Measurements from ENCODE around the gene DLL4.

The DLL4 gene

DNA sequence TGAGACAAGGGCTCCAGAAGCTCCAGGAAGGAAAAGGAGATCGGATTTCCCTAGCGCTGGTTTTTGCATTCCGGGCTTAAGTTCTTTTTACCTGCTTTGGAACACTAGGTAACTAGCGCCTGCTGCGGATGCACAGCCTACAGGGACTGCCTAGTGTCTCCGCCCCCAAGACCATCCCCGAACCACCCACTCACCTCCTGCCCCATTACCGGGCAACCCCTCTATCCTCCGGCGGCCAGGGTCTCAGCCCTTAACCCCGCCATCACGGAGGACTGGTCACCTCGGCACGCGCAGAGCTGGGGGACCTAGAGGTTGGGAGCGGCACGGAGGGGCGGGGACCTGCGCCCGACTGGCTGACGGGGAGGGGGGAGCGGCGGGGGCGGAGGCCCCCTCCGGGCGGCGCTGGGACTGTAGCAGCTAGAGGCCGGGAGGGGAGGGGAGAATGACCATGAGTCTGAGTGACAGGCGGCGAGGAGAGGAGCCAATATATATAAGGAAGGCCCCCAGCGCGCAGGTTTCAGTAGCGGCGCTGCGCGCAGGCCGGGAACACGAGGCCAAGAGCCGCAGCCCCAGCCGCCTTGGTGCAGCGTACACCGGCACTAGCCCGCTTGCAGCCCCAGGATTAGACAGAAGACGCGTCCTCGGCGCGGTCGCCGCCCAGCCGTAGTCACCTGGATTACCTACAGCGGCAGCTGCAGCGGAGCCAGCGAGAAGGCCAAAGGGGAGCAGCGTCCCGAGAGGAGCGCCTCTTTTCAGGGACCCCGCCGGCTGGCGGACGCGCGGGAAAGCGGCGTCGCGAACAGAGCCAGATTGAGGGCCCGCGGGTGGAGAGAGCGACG is at the start of gene DLL4:
TSS of gene DLL4 (plus strand) at position 520 of the 839 bp plus-strand sequence. CDS start 329 bp downstream, outside the sequence.
- peak; percentile 68 for DNase-seq (ENCODE audit: low spot score)

DNA sequence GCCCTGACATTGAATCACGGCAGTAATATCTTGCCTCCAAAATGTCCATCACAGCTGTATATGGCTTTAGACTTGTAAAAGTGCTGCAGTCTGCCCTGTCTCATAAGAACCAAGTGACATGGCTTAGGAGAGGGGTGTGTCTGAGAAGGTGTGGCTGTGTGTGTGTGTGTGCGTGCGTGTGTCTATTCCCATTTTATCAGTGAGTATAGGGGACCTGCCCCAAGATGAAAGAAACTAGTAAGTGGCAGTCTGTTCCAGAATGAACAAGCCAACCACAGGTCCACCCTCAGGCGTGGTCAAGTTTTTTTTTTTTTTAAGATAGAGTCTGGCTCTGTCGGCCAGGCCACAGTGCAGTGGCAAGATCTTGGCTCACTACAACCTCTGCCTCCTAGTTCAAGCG is 49.5 kb upstream of the DLL4 start:
- no peak for DNase-seq (ENCODE audit: low spot score)

DNA sequence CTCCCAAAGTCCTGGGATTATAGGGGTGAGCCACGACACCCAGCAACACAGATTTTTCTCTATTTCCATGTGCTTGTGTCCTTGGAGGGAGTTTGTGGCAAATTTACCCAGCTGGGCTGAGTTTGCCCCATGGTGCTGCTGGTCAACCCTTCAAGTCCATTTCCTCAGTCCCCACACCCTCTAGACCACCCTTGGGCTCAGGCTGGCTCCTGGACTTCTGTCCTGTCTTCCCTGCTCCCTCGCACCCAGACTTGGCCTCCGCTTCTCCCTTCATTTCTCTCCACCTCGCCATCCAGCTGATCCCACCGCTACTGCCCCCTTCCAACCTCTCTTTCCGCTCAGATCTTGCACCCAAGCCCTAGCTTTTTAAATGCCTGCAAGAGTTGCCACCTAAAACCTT is 47.8 kb upstream of the DLL4 start:
- DNase-seq (ENCODE audit: low spot score): no peak

DNA sequence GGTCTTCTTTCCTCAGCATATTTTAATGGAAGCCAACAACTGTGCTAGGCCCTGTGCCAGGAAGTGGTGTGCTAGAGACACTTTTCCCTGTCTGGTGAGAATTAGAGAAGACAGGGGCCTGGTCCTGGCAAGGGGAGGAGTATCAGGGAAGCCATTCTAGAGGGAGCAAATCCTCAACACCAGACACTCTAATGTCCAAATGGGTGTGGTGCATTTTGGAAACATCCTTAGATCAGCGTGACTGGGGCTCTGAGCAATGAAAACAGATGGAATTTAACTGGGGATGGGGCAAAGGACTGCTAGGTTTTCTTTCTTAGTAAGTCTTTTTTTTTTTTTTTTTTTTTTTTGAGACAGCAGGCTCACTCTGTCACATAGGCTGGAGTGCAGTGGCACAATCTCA is 42.6 kb upstream of the DLL4 start:
- DNase-seq (ENCODE audit: low spot score): no peak

DNA sequence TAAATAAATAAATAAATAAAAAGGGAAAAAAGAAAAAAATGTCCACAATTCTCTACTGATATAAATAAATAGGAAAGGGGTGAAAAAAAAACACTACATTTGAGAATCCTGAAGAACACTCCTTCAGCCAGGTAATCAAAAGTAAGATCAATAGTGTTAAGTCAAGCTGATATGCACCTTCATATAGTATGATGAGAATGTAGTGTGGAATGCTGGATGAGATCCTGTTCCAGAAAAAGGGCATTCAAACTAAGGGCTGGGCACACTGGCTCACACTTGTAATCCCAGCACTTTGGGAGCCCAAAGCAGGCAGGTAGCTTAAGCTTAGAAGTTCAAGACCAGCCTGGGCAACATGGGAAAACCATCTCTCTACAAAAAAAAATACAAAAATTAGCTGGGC is 40.0 kb upstream of the DLL4 start:
- no peak for DNase-seq (ENCODE audit: low spot score)

DNA sequence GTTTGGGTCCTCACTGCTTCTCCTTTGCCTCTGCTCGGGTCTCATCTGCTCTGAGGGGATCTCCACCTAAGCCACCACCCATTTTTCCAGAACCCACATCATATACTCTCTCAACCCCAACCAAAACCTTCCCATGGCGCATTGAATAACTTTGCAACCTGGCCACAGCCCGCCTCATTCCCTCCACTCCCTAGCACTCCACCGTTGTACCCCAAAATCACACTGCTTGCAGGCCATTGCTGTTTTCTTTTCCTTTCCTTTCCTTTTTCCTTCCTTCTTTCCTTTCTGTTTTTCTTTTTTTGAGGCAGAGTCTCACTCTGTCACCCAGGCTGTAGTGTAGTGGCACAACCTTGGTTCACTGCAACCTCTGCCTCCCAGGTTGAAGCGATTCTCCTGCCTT is 38.0 kb upstream of the DLL4 start:
- no peak for DNase-seq (ENCODE audit: low spot score)

DNA sequence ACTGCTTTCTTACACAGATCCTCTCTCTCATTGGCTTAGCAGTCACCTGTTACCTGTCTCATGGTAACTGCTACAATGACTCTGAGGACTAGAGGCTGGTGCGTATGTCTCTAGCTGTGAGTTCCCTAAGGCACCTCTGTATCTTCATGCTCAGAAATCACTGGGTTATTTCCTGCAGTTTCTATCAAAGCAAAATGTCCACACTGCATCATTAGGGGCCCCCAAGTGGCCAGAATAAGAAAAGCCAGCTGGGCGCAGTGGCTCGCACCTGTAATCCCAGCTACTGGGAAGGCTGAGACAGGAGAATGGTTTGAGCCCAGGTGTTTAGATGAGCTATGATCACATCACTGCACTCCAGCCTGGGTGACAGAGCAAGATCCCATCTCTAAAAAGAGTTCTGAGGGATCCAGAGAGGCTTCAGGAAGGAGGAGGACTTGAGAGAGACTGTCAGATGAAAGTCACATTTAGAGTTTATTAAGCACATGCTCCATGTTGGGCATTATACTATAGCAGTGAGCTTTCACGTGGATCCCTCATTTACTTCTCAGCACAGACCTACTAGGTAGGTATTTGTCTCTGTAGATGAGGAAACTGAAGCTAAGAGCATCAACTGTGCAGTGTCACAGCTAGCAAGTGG is 37.2 kb upstream of the DLL4 start:
- DNase-seq (ENCODE audit: low spot score): peak; percentile 80

DNA sequence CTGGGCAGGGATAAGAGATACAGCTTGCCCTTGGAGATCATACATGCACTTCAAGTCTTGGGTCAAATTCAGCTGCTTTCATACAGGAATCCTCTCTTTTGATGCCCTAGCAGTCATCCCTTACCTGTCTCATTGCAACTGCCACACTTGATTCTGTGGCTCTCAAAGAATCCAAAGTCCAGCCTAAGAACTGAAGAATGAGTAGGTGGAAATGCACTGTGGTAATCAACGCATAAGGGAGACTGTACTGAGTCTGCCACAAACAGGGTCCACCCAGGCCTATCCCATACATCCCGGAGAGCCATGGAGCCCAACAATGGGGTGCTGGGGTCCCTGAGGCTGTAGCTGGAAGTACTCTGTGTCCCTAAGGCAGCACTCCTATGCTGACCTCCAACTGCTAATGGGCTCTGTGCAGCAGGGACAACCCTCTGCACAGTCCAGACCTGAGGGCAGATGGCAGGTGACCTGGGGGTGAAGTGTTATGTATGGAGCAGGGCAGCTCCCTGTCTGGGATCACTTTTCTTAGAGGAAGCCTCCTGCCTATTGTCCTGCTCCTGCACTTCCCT is 36.6 kb upstream of the DLL4 start:
- DNase-seq (ENCODE audit: low spot score): no peak

DNA sequence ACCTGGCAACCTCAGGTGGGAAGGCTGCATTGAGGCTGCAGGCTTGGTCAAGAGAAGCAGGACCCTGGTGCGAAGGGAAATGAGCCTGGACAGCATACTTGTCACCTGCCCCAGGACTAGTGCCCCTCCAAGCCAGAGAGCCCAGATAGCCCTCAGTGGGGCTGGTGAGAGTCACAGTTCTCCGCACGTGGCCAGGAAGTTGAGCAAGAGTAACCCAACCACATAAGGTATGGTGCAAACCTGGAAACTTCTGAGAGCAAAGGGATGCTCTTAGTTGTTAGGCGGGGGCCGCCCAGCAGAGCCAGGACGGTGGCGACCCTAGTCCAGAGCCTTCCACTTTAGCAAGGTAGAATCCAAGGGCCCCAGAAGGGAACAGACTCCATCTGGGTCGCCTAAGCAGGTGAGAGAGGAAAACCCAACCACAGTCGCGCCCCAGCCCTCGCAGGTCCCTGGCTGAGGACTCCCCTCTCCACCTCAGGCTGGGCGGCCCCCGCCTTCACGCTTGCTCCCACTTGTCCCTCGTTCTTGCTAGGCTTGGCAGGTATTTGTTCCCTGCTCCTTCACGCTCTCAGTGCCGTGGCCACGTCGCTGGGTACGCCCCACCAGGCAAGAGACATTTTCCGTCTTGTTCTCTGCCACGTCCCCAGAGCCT is 36.0 kb upstream of the DLL4 start:
- no peak for DNase-seq (ENCODE audit: low spot score)

DNA sequence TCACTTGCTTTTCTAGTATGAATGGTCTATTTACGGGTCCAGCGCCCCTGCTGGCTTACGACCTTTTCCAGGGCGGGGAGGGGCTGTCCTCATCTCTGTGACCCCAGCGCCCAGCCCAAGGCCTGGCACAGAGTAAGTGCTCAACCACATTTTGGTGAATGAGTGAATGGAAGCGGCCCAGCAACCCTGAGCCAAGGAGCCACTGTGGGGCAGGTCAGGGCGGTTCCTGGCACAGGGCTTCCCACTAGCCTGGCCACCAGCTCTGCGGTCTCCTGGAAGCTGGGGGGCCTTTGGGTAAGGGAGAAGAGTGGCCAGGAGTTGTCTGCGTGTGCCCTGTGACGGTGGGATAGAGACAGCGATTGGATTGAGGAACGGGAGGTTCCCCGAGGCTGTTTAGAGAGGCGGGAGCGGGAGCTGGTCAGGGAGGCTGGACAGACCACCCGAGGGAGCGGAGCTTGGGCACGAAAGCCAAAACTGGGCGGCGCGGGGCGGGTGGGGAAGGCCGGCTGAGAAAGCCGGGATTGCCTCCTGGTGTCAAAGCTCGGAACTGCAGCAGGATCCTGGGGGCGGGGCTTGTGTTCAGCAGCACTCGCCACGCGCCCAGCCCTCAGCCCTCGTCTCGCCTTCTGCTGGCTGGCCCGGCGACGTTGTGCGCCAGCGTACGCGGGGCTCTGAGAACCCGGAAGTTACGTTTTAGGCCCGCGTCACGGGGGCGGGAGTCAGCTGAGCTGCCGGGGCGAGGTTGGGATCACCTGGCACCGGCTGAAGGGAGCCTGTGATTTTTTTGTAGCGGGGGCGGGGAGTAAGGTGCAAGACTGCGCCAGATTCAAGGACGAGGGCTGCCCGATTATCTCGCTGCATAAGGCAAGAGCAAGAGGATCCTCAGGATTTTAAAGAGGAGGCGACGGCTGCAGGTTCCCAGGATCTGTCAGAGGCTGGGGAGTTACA is 35.1 kb upstream of the DLL4 start, which contains the start of gene VPS18:
TSS of gene VPS18 (plus strand) at position 718 of the 948 bp plus-strand sequence. CDS start 319 bp downstream, outside the sequence.
- peak; percentile 98 for DNase-seq (ENCODE audit: low spot score)

DNA sequence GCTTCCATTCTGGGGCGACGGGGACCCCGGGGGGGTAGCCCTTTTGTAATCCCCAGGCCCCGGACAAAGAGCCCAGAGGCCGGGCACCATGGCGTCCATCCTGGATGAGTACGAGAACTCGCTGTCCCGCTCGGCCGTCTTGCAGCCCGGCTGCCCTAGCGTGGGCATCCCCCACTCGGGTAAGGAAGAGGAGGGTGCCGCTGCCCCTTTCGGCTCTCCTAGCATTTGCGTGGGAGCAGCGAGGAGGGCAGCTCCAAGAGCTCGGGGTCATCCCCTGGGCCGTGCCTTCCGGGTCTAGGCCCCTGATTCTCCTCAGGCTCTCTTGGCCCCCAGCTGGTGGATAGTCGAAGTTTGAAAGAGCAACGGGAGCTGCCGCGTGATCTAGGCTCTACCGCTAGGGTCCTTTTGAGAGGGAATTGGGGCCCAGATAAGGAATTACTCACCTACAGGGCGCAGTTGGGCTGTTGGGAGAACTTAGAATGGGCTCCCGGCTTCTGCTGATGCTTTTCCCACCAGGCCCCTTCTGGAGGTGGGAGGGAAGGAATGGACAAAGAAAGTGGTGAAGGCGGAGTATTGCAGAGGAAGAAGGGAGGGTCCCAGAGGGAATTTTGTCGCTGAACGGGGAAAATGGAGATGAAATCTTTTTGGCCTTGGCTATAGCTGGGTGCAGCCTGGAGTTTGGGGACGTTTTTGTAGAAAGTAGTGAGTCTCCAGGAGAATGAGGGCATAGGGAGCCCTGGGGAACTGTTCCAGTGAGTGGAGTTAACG is 34.3 kb upstream of the DLL4 start:
- DNase-seq (ENCODE audit: low spot score): peak; percentile 50

DNA sequence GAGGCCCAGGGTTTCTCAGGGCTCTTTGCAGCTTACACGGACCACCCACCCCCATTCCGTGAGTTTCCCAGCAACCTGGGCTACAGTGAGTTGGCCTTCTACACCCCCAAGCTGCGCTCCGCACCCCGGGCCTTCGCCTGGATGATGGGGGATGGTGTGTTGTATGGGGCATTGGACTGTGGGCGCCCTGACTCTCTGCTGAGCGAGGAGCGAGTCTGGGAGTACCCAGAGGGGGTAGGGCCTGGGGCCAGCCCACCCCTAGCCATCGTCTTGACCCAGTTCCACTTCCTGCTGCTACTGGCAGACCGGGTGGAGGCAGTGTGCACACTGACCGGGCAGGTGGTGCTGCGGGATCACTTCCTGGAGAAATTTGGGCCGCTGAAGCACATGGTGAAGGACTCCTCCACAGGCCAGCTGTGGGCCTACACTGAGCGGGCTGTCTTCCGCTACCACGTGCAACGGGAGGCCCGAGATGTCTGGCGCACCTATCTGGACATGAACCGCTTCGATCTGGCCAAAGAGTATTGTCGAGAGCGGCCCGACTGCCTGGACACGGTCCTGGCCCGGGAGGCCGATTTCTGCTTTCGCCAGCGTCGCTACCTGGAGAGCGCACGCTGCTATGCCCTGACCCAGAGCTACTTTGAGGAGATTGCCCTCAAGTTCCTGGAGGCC is 29.5 kb upstream of the DLL4 start:
- DNase-seq (ENCODE audit: low spot score): no peak

DNA sequence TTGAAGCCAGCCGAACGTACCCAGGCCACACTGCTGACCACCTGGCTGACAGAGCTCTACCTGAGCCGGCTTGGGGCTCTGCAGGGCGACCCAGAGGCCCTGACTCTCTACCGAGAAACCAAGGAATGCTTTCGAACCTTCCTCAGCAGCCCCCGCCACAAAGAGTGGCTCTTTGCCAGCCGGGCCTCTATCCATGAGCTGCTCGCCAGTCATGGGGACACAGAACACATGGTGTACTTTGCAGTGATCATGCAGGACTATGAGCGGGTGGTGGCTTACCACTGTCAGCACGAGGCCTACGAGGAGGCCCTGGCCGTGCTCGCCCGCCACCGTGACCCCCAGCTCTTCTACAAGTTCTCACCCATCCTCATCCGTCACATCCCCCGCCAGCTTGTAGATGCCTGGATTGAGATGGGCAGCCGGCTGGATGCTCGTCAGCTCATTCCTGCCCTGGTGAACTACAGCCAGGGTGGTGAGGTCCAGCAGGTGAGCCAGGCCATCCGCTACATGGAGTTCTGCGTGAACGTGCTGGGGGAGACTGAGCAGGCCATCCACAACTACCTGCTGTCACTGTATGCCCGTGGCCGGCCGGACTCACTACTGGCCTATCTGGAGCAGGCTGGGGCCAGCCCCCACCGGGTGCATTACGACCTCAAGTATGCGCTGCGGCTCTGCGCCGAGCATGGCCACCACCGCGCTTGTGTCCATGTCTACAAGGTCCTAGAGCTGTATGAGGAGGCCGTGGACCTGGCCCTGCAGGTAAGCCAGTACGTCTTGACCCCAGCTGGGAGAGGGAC is 28.7 kb upstream of the DLL4 start:
- DNase-seq (ENCODE audit: low spot score): peak; percentile 79

DNA sequence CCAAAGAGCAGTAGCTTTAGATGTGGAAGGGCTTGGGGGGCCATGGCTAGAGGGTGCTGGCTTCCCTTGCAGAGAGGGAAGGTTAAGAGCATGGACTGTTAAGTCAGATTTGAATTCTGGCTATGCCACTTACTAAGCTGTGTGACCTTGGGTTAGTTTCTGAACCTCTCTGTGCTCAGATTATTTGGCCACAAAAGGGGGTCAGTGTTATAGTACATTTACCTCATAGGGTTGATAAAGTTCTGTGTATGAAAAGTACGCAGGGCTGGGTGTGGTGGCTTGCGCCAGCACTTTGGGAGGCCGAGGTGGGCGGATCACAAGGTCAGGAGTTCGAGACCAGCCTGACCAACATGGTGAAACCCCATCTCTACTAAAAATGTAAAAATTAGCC is 28.1 kb upstream of the DLL4 start:
- DNase-seq (ENCODE audit: low spot score): no peak

DNA sequence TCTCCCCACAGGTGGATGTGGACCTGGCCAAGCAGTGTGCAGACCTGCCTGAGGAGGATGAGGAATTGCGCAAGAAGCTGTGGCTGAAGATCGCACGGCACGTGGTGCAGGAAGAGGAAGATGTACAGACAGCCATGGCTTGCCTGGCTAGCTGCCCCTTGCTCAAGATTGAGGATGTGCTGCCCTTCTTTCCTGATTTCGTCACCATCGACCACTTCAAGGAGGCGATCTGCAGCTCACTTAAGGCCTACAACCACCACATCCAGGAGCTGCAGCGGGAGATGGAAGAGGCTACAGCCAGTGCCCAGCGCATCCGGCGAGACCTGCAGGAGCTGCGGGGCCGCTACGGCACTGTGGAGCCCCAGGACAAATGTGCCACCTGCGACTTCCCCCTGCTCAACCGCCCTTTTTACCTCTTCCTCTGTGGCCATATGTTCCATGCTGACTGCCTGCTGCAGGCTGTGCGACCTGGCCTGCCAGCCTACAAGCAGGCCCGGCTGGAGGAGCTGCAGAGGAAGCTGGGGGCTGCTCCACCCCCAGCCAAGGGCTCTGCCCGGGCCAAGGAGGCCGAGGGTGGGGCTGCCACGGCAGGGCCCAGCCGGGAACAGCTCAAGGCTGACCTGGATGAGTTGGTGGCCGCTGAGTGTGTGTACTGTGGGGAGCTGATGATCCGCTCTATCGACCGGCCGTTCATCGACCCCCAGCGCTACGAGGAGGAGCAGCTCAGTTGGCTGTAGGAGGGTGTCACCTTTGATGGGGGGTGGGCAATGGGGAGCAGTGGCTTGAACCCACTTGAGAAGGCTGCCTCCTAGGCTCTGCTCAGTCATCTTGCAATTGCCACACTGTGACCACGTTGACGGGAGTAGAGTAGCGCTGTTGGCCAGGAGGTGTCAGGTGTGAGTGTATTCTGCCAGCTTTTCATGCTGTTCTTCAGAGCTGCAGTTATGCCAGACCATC is 26.3 kb upstream of the DLL4 start:
- peak; percentile 76 for DNase-seq (ENCODE audit: low spot score)

DNA sequence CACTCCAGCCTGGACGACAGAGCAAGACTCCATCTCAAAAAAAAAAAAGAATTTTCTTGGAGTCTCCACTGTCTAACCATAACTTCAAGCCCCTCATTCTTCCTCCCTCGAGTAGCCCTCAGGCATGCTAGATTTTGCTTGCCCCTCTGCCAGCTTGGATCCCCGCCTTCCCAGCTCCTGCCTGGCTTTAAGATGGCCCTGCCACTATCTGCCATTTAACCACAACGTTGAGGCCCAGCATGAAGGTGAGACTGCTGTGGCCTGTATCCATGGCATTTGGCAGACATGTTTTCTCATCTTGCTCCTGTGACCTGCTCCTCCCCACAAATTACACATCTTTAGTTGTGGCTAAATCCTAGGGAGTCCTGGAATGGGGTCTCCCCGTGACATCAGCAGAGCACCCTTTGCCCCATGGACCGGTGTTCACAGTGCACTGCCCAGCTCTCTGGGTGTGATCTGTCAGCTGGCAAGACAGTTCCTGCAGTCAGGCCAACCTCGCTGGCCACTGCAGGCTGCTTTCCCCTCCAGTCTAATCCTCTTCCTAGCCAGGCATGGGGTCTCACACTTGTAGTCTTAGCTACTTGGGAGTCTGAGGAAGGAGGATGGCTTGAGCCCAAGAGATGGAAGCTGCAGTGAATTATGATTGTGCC is 24.5 kb upstream of the DLL4 start:
- no peak for DNase-seq (ENCODE audit: low spot score)

Data from cerebellar cortex (tissue), 1 donor.